K562 (cell line): Measurements from ENCODE around the gene NR1H3. TPM values are rescaled to one million over a fixed set of nuclear protein-coding genes. Genes with fewer than 3 reads are reported as not detected.
A peak's percentile ranks its signal among the peaks of the same experiment; 100 is the strongest.

Experiments used
- ELF2 ChIP-seq: fragments of 250-450 bp; sonication (Bioruptor Pico); IDR thresholded peaks from 2 replicates; pipeline ENCODE4 v1.5.0; 2021; ENCODE audit warnings: mild to moderate bottlenecking
- FOXP1 ChIP-seq: sonication (generic); formaldehyde crosslinking; IDR thresholded peaks from 2 replicates; pipeline ENCODE4 v1.8.0; 2022; ENCODE audit warnings: mild to moderate bottlenecking, missing genetic modification reagents
- KAT8 ChIP-seq: fragments of 450-650 bp; IDR thresholded peaks from 2 replicates; pipeline ENCODE4 v1.6.1; 2016; ENCODE audit warnings: low read depth, mild to moderate bottlenecking
- KDM2B ChIP-seq: fragments of 250-450 bp; sonication (Bioruptor Pico); IDR thresholded peaks from 2 replicates; pipeline ENCODE4 v1.8.0; 2021; ENCODE audit warnings: mild to moderate bottlenecking, moderate library complexity
- KHSRP ChIP-seq: fragments of 450-650 bp; IDR thresholded peaks from 2 replicates; pipeline ENCODE4 v1.6.1; 2017
- LCOR ChIP-seq: sonication (generic); formaldehyde crosslinking; IDR thresholded peaks from 2 replicates; pipeline ENCODE4 v1.8.0; 2022; ENCODE audit warnings: mild to moderate bottlenecking, missing genetic modification reagents
- NCOA1 ChIP-seq: fragments of 450-650 bp; IDR thresholded peaks from 2 replicates; pipeline ENCODE4 v1.6.1; 2016; ENCODE audit warnings: low read depth
- NEUROD1 ChIP-seq: fragments of 150-350 bp; IDR thresholded peaks from 2 replicates; pipeline ENCODE4 v1.6.1; 2014; ENCODE audit warnings: borderline replicate concordance, low read length, low read depth; ENCODE audit not compliant: partially characterized antibody
- NONO ChIP-seq, 2 experiments: fragments of 200-400 bp in 1 of 2; fragments of 450-650 bp in 1 of 2; formaldehyde crosslinking in 1 of 2; IDR thresholded peaks; 2 replicates each; pipeline ENCODE4 v1.6.1; 2017; ENCODE audit warnings: low read depth in 2 of 2, mild to moderate bottlenecking in 2 of 2, moderate library complexity in 2 of 2, low read length in 1 of 2
- SAFB ChIP-seq: fragments of 200-400 bp; formaldehyde crosslinking; IDR thresholded peaks from 2 replicates; pipeline ENCODE4 v1.6.1; 2017; ENCODE audit warnings: low read depth, low read length, borderline replicate concordance
- SREBF2 ChIP-seq: sonication (generic); formaldehyde crosslinking; IDR thresholded peaks from 2 replicates; pipeline ENCODE4 v1.4.0; 2020; ENCODE audit warnings: mild to moderate bottlenecking, missing genetic modification reagents
- WHSC1 ChIP-seq: IDR thresholded peaks from one replicate; pipeline ENCODE4 v1.6.1; 2012; ENCODE audit warnings: low read length, control low read depth, inconsistent platforms
- YBX1 ChIP-seq: fragments of 450-650 bp; IDR thresholded peaks from 2 replicates; pipeline ENCODE4 v1.7.1; 2016; ENCODE audit warnings: mild to moderate bottlenecking
- ZEB2 ChIP-seq: fragments of 450-650 bp; IDR thresholded peaks from 2 replicates; pipeline ENCODE4 v1.6.1; 2016
- ZNF431 ChIP-seq: sonication (generic); formaldehyde crosslinking; IDR thresholded peaks from 2 replicates; pipeline ENCODE4 v1.8.0; 2022; ENCODE audit warnings: mild to moderate bottlenecking, missing genetic modification reagents
- ZNF586 ChIP-seq: fragments of 450-650 bp; formaldehyde crosslinking; conservative IDR thresholded peaks from 2 replicates; pipeline ENCODE4 v1.4.0; 2020; ENCODE audit warnings: mild to moderate bottlenecking, moderate library complexity
- ZNF766 ChIP-seq: fragments of 200-800 bp; sonication (Bioruptor generic); conservative IDR thresholded peaks from 2 replicates; pipeline ENCODE4 v1.6.1; 2016; ENCODE audit warnings: missing genetic modification characterization, missing compliant biosample characterization
- ZNF79 ChIP-seq: fragments of 250-450 bp; sonication (Bioruptor Pico); IDR thresholded peaks from 2 replicates; pipeline ENCODE4 v1.4.0; 2020; ENCODE audit warnings: low read depth, mild to moderate bottlenecking, moderate library complexity
- polyA plus RNA-seq, 8 experiments: library from polyadenylated mRNA; depleted of rRNA in 4 of 8; stranded (reverse) in 5 of 8; unstranded in 3 of 8; fragments of >200 nt; fragmentation: Nextera tagmentation in 2 of 8; fragmentation: Illumina TruSeq in 1 of 8; extraction: Ambion mirVana in 2 of 8; extraction: Trizol in 1 of 8; gene quantifications; 2 replicates each; pipeline versions ENCODE4 v1.2.1 to v1.2.3, GENCODE V29; 2011 to 2014; ENCODE audit warnings: inconsistent platforms in 1 of 8, missing spikeins in 1 of 8
- total RNA-seq, 7 experiments: library from RNA; depleted of rRNA in 6 of 7; stranded (reverse); fragments of >200 nt in 6 of 7; fragmentation: Illumina TruSeq in 2 of 7; extraction: Trizol in 2 of 7; gene quantifications; 2 replicates each; pipeline versions ENCODE4 v1.2.1 to v1.2.3, GENCODE V29; 2011 to 2021; ENCODE audit warnings: low replicate concordance in 1 of 7
- TF ChIP-seq, protein P1 (sequence below): fragments of 250-450 bp; sonication (Bioruptor Pico); IDR thresholded peaks from 2 replicates; pipeline ENCODE4 v1.4.0; 2020
- TF ChIP-seq, protein P2 (sequence below): fragments of 250-450 bp; sonication (Bioruptor Pico); IDR thresholded peaks from 2 replicates; pipeline ENCODE4 v1.8.0; 2022; ENCODE audit warnings: inconsistent platforms

NR1H3 gene
- total and polyA plus RNA-seq, 9 of the 15 experiments (the other 6 are each of a cell fraction or from before 2014, with no cell fraction given), result 8.2 to 26.0 (median 11.9) TPM

DNA sequence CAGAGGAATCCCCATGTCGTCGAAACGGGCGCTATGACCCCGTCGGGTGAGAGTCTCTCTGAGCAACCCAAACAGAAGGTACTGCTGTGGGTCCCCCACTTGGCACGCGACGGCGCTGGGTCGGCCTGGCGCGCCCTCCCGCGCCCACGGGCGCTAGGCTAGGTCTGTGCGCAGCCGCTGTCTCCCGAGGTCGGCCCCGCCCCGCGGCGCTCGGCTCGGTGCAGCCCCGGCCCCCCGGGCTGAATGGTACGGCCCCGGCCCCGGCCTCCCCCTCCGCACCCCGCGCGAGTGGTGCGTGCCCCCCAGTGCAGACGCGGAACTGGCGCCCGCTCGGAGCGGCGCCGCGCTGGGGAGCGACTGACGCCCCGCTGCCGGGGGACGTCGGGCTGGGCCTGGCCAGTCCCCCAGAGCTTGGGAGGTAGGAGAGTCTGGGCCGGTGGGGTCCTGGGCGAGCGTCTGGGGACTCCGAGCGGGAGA is 12.1 kb downstream of the NR1H3 start, which contains the start of gene MADD (continued):
- TF ChIP-seq KAT8 (no peak), NONO (IDR thresholded peaks at IDR 0.05; ENCODE audit: low read depth in 2 of 2, low read length in 1 of 2) (peak; percentile 18 to 97; a peak in 3 of 4 replicates), YBX1 (no peak), KHSRP (no peak), SAFB (peak; percentile 58; the same call in 1 of the 2 replicates), KDM2B (CRISPR knock-in tag) (no peak), WHSC1 (no peak), ZNF766 (CRISPR knock-in tag) (no peak), ELF2 (CRISPR knock-in tag) (no peak), ZNF586 (CRISPR knock-in tag) (no peak), ZNF431 (no peak), FOXP1 (CRISPR knock-in tag) (0 out of 2 replicates have a peak, but pooled peaks have one; percentile 68), NEUROD1 (peak; percentile 25), NCOA1 (no peak), SREBF2 (CRISPR knock-in tag) (no peak), LCOR (no peak), ZNF79 (CRISPR knock-in tag) (no peak), ZEB2 (no peak)
- TF ChIP-seq, protein P1, sequence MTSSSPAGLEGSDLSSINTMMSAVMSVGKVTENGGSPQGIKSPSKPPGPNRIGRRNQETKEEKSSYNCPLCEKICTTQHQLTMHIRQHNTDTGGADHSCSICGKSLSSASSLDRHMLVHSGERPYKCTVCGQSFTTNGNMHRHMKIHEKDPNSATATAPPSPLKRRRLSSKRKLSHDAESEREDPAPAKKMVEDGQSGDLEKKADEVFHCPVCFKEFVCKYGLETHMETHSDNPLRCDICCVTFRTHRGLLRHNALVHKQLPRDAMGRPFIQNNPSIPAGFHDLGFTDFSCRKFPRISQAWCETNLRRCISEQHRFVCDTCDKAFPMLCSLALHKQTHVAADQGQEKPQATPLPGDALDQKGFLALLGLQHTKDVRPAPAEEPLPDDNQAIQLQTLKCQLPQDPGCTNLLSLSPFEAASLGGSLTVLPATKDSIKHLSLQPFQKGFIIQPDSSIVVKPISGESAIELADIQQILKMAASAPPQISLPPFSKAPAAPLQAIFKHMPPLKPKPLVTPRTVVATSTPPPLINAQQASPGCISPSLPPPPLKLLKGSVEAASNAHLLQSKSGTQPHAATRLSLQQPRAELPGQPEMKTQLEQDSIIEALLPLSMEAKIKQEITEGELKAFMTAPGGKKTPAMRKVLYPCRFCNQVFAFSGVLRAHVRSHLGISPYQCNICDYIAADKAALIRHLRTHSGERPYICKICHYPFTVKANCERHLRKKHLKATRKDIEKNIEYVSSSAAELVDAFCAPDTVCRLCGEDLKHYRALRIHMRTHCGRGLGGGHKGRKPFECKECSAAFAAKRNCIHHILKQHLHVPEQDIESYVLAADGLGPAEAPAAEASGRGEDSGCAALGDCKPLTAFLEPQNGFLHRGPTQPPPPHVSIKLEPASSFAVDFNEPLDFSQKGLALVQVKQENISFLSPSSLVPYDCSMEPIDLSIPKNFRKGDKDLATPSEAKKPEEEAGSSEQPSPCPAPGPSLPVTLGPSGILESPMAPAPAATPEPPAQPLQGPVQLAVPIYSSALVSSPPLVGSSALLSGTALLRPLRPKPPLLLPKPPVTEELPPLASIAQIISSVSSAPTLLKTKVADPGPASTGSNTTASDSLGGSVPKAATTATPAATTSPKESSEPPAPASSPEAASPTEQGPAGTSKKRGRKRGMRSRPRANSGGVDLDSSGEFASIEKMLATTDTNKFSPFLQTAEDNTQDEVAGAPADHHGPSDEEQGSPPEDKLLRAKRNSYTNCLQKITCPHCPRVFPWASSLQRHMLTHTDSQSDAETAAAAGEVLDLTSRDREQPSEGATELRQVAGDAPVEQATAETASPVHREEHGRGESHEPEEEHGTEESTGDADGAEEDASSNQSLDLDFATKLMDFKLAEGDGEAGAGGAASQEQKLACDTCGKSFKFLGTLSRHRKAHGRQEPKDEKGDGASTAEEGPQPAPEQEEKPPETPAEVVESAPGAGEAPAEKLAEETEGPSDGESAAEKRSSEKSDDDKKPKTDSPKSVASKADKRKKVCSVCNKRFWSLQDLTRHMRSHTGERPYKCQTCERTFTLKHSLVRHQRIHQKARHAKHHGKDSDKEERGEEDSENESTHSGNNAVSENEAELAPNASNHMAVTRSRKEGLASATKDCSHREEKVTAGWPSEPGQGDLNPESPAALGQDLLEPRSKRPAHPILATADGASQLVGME, result no peak
- TF ChIP-seq, protein P2, sequence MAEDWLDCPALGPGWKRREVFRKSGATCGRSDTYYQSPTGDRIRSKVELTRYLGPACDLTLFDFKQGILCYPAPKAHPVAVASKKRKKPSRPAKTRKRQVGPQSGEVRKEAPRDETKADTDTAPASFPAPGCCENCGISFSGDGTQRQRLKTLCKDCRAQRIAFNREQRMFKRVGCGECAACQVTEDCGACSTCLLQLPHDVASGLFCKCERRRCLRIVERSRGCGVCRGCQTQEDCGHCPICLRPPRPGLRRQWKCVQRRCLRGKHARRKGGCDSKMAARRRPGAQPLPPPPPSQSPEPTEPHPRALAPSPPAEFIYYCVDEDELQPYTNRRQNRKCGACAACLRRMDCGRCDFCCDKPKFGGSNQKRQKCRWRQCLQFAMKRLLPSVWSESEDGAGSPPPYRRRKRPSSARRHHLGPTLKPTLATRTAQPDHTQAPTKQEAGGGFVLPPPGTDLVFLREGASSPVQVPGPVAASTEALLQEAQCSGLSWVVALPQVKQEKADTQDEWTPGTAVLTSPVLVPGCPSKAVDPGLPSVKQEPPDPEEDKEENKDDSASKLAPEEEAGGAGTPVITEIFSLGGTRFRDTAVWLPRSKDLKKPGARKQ, result no peak
